ENCODE data around the gene DCP1A. TPM values are rescaled to one million over a fixed set of nuclear protein-coding genes. Genes with fewer than 3 reads are reported as not detected.
A peak's percentile ranks its signal among the peaks of the same experiment; 100 is the strongest.

DCP1A gene
- total RNA-seq: 5.0 and 7.8 TPM in 2 replicates

DNA sequence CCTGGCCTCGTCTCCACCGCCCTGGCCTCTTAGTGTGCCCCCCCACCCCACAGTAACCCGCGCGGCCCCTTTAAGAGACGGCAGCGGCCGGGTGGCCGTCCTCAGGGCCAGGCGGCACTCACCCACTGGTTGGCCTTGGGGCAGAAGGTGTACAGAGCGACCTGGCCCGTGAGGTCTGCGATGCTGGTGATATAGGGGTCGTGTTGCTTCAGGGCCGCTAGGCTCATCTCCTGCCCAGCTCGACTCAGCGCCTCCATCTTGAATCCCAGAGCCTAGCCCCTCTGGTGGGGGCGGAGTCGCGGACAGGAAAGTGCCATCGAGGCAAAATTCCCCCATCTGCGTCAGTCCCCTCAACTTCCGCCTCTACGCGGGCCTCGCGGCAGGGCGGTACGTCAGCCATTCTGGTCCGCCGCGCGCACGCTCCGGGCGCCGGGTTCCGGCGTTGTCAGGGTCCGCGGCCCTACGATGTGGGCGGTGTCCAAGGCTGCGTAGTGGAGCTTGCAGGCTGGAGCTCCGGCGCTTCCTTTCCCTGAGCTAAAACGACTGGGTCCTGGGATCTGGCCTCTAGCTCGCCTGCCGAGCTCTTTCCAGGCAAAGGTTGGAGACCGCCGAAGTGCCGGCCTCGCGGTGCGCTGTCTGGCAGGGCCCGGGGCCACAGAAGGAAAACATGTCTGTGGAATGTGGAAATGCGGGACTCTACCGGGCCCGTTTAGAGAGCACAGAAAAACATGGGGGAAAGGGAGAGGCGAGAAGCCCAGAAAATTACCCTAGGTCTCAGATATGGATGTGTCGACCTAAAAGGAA lies at the start of gene DCP1A:
Gene DCP1A, minus strand, starts transcription at position 283 of the 804 bp plus-strand sequence. Its CDS starts 26 bp downstream, at position 257.
- no peaks in the 10 kb centered on the region for H3K27me3 ChIP-seq (ENCODE audit: control insufficient read depth, insufficient read depth, low read length)
- peak within 1 kb of the TSS; percentile 95 for H3K4me3 ChIP-seq (ENCODE audit: low read depth, low read length)
- FAIRE-seq (no peak), DNase-seq (ENCODE audit: low read depth) (peak; percentile 93)
- TF ChIP-seq, protein P1, sequence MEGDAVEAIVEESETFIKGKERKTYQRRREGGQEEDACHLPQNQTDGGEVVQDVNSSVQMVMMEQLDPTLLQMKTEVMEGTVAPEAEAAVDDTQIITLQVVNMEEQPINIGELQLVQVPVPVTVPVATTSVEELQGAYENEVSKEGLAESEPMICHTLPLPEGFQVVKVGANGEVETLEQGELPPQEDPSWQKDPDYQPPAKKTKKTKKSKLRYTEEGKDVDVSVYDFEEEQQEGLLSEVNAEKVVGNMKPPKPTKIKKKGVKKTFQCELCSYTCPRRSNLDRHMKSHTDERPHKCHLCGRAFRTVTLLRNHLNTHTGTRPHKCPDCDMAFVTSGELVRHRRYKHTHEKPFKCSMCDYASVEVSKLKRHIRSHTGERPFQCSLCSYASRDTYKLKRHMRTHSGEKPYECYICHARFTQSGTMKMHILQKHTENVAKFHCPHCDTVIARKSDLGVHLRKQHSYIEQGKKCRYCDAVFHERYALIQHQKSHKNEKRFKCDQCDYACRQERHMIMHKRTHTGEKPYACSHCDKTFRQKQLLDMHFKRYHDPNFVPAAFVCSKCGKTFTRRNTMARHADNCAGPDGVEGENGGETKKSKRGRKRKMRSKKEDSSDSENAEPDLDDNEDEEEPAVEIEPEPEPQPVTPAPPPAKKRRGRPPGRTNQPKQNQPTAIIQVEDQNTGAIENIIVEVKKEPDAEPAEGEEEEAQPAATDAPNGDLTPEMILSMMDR (IDR thresholded peaks at IDR 0.05; ENCODE audit: insufficient read depth, low read length, severe bottlenecking): no peak
- no peaks in the 10 kb centered on the region for H3K36me3 ChIP-seq (ENCODE audit: control insufficient read depth, insufficient read depth, low read length)

DNA sequence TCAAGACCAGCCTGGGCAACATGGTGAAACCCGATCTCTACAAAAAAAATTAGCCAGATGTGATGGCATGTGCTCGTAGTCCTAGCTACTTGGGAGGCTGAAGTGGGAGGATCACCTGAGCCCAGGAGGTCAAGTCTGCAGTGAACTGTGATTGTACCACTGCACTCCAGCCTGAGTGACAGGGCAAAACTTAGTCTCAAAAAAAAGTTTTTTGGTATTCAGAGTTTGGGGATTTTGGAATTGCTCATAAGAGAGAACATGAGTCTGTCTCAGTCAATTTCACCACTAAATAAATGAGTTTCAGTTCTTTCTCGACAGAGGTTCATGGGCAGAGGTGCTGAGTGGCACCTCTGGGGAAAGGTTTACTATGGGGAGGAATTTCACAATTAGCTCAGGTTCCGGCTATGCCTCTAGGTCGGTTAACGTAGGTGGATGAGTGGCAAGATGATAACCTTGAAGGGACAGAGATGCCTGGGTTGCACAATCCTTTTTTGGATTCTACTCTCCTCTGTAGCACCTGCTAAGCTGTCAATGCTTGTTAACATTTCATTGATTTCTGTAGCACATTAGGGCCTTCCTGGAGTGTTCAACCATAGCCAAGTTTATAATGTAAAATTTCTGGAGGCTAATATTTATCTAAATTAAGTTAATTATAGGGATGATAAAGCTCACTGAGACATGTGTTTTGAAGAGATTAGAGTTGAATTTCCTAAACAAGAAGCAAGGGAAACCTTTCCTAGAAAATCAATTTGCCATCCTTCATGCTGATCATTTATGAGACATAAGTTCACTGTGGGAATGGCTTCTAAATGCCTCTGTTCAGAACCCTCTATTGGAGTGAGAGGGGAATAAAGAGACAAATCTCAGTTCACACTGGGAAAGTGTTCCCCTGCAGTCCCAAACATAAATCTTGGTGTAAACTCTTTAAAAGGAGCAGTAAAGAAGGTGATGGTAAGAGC lies 37.4 kb upstream of the DCP1A start:
- no peak for FAIRE-seq
- Histone ChIP-seq H3K36me3 (ENCODE audit: control insufficient read depth, insufficient read depth, low read length) (no peaks in the 10 kb centered on the region), H3K27me3 (ENCODE audit: control insufficient read depth, insufficient read depth, low read length) (no peaks in the 10 kb centered on the region), H3K4me3 (ENCODE audit: low read depth, low read length) (no peak overlapping the region)
- DNase-seq (ENCODE audit: low read depth): no peak
- TF ChIP-seq, protein P1 (IDR thresholded peaks at IDR 0.05; ENCODE audit: insufficient read depth, low read length, severe bottlenecking): no peak

GRCh38 chr3:53382106-53382505 lies 34.8 kb upstream of the DCP1A start:
- H3K4me3 ChIP-seq (ENCODE audit: low read depth, low read length): no peak overlapping the region
- TF ChIP-seq, protein P1 (IDR thresholded peaks at IDR 0.05; ENCODE audit: insufficient read depth, low read length, severe bottlenecking): no peak
- no peak for FAIRE-seq
- peaks cover 3% of the 10 kb centered on the region for H3K27me3 ChIP-seq (ENCODE audit: control insufficient read depth, insufficient read depth, low read length)
- H3K36me3 ChIP-seq (ENCODE audit: control insufficient read depth, insufficient read depth, low read length): no peaks in the 10 kb centered on the region
- peak; percentile 75 for DNase-seq (ENCODE audit: low read depth)

DNA sequence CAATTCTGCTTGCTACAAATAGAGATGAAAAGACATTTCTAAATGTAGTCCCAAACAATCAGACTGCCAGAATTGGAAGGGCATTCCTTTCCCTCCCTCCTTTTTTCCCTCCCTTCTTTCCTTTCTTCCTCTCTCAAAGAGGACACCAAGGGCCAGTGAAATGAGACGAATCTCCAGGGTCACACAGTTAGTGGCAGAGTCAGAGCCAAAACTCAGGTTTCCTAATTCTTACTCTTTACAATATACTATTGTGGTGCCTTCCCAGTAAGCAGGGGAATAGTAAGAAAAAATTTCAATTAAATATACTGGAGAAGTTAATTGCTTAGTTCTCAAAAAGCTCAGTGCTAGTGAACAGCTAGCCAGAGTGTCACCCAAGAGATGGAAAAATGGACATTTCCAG lies 33.0 kb upstream of the DCP1A start:
- no peak for DNase-seq (ENCODE audit: low read depth)
- Histone ChIP-seq H3K36me3 (ENCODE audit: control insufficient read depth, insufficient read depth, low read length) (no peaks in the 10 kb centered on the region), H3K27me3 (ENCODE audit: control insufficient read depth, insufficient read depth, low read length) (peaks cover 3% of the 10 kb centered on the region), H3K4me3 (ENCODE audit: low read depth, low read length) (no peak overlapping the region)
- TF ChIP-seq, protein P1 (IDR thresholded peaks at IDR 0.05; ENCODE audit: insufficient read depth, low read length, severe bottlenecking): no peak
- no peak for FAIRE-seq

DNA sequence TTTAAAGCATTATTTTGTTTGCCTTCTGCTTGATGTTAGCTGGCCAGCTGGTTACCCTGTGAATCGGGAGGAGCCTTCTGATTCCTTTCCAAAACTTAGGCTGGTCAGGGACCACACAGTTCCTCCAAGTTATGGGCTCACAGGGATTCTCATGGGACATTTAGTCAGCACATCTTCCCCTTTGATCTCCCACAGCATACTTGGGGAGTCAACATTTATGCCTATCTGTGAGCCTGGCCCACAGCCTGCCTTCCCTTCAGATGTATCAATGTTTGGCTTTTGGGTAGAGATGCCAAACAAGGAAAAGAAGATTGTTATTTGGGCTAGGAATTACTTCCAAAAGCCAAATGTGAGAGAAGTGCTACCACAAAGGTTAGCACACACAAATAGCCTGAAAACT lies 32.6 kb upstream of the DCP1A start:
- H3K36me3 ChIP-seq (ENCODE audit: control insufficient read depth, insufficient read depth, low read length): no peaks in the 10 kb centered on the region
- H3K4me3 ChIP-seq (ENCODE audit: low read depth, low read length): no peak overlapping the region
- H3K27me3 ChIP-seq (ENCODE audit: control insufficient read depth, insufficient read depth, low read length): peaks cover 3% of the 10 kb centered on the region
- FAIRE-seq: no peak
- no peak for DNase-seq (ENCODE audit: low read depth)
- TF ChIP-seq, protein P1 (IDR thresholded peaks at IDR 0.05; ENCODE audit: insufficient read depth, low read length, severe bottlenecking): no peak

All from bronchial epithelial cell (primary cell).